Gastroesophageal sphincter (tissue), 3 donors: ENCODE results near the gene RGS10.

ENCODE experiments used
- CTCF ChIP-seq, 4 experiments: fragments of 200-600 bp in 2 of 4; fragments of 450-650 bp in 2 of 4; sonication (generic) in 1 of 4; IDR thresholded peaks; one replicate each; pipeline ENCODE4 v1.5.1; 2017 to 2019; ENCODE audit warnings: antibody characterized with exemption in 4 of 4, mild to moderate bottlenecking in 2 of 4, moderate library complexity in 2 of 4
- EP300 ChIP-seq: sonication (generic); formaldehyde crosslinking; IDR thresholded peaks from one replicate; pipeline ENCODE4 v1.6.1; 2017; ENCODE audit warnings: antibody characterized with exemption, mild to moderate bottlenecking

DNA sequence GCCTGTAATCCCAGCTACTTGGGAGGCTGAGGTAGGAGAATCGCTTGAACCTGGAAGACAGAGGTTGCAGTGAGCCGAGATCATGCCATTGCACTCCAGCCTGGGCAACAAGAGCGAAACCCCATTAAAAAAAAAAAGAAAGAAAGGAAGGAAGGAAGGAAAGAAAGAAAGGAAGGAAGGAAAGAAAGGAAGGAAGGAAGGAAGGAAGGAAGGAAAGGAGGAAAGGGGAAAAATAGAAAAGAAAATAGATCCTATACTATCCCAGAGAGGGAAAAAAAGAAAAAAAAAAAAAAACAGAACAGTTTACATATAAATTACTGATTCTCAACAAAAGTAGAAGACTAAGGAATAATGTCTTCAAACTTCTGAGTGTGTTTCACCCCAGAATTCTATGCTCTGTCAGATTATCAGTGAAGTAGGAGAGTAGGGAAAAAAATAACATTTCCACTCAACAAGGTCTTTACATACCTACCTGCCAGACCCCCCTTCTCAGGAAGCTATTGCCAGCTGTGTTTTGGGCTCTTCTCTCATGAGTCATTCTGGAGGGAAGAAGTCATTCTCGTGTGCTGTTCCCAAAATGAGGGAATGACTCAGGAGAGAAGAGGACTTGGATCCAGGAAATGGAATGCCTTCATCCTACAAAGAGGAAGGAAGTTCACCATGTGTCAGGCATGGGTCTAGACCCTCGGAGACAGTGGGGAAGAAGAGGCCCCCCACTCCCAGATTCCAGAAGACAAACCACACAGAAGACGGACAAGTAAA, 20.9 kb downstream of the RGS10 start:
- TF ChIP-seq EP300 (no peak), CTCF (IDR thresholded peaks at IDR 0.05) (no peak)
